GM19468 (cell line): ENCODE data around the gene KRTAP27-1.

Experiments
- ATAC-seq: cut with Tn5 transposase; IDR thresholded peaks from one replicate; pipeline ENCODE4 v1.9.1; 2021; ENCODE audit warnings: mild to moderate bottlenecking, moderate library complexity, moderate number of reproducible peaks; ENCODE audit not compliant: unreplicated experiment; ENCODE audit errors: extremely low read depth

Gene KRTAP27-1

GRCh38 chr21:30337276-30337744 is at the start of gene KRTAP27-1:
TSS of gene KRTAP27-1 (minus strand) at chr21:30337694. CDS start at chr21:30337668, 26 bp downstream.
- ATAC-seq: no peak

- ATAC-seq: no peak
Measured at GRCh38 chr21:30382201-30382600, 44.7 kb upstream of the KRTAP27-1 start.

DNA sequence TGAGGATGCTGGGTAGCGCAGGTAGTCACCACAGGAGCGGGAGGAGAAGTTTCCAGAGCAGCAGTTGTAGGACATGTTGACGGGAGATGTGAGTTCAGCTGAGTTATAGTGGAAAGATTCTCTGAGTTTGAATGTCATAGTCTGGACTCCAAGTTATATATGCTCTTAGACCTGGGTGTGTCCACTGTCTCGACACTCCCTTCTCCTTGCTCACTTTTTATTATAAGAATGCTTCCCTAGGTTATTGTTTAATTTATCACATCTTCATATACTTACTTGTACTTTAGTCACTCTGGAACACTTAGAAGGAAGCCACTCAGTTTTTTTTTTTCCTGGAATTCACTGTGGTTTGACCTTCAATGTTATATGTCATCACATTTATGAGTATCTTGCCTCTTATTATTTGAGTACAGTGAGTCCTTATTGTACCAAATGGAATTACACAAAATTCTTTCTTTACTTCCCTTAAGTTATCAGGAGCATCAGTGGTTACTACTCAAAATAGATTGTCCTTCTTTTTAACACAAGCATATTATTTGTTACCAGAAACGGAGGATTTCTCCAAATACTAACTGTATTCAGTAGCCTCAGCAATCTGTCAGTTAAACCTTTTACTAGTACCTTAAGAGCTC is 34.8 kb upstream of the KRTAP27-1 start, which contains the start of gene KRTAP13-2:
Gene KRTAP13-2 (minus strand): TSS at position 133 of the 632 bp plus-strand sequence. CDS start 58 bp downstream, at position 75.
- no peak for ATAC-seq

- ATAC-seq: no peak
Measured at GRCh38 chr21:30355906-30356305, 18.4 kb upstream of the KRTAP27-1 start.

DNA sequence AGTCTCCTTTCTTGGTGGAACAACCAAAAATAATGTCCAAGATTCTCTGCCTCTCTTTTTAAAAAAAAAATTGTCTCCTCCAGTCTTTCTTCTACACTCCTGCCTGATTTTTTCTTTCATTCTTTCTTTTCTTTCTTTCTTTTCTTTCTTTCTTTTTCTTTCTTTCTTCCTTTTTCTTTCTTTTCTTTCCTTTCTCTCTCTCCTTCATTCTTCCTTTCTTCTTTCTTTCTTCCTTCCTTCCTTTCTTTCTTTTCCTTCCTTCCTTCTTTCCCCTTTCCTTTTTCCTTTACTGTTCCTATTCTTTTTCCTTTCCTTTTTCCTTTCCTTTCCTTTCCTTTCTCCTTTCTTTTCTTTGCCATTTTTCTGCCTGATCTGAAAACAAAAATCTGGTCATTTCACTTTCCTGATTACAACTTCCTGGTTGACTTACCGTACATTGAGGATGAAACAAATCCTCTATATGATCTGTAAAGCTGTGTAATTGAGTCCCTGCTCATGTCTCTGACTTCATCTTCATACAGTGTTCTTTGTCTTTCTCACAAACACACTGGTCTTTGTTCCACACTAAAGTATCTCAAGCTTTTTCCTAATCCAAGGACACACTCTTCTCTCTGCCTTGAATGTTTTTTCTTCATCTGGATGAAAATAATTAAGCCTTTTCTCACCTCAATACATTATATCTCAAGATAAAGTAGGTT is 17.0 kb upstream of the KRTAP27-1 start:
- ATAC-seq: no peak

DNA sequence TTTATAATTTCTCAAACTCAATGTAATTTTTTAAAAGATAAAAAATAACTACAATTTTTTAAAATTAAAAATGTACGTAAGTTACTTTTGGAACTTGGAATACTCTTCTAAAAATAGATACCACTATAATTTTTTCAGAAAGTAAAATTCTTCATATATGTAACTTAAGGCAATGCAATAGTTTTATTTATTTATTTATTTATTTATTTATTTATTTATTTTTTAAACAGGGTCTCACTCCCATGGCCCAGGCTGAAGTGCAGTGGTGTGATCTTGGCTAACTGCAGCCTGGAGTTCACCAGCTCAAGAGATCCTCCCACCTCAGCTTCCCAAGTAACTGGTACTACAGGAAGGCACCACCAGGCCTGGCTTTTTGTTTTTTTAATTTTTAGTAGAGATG is 14.0 kb upstream of the KRTAP27-1 start:
- no peak for ATAC-seq

- ATAC-seq: no peak
Measured at GRCh38 chr21:30349572-30349971, 12.1 kb upstream of the KRTAP27-1 start.

DNA sequence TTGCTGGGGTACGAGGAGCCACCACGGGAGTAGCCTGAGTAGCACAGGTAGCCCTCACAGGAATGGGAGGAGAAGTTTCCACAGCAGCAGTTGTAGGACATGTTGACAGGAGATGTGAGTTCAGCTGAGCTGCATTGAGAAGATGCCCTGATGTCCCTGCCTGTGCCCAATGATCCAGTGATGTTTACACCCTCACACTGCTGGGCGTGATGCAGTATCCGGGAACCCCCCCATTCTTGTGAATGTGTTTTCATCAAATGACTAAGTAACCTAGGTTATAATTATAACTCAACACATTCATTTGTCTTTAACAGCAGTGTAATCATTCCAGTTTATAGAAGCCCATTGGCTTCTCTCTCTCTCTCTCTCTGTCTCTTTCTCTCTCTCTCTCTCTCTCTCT is 11.0 kb upstream of the KRTAP27-1 start, which contains the start of gene KRTAP23-1:
Gene KRTAP23-1 (minus strand): TSS at position 101 of the 400 bp plus-strand sequence. CDS start 0 bp downstream, at position 101.
- no peak for ATAC-seq

DNA sequence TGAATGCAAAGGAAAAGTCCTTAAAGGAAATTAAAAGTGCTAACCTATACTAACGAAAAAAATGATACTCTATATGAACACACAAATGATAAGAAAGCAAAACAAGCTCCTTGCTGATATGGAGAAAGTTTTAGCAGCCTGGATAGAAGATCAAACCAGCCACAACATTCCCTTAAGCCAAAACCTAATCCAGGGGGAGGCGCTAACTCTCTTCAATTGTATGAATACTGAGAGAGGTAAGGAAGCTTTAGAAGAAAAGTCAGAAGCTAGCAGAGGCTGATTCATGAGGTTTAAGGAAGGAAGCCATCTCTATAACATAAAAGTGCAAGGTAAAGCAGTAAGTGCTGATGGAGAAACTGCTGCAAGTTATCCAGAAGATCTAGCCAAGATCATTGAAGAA is 7.5 kb upstream of the KRTAP27-1 start:
- no peak for ATAC-seq

DNA sequence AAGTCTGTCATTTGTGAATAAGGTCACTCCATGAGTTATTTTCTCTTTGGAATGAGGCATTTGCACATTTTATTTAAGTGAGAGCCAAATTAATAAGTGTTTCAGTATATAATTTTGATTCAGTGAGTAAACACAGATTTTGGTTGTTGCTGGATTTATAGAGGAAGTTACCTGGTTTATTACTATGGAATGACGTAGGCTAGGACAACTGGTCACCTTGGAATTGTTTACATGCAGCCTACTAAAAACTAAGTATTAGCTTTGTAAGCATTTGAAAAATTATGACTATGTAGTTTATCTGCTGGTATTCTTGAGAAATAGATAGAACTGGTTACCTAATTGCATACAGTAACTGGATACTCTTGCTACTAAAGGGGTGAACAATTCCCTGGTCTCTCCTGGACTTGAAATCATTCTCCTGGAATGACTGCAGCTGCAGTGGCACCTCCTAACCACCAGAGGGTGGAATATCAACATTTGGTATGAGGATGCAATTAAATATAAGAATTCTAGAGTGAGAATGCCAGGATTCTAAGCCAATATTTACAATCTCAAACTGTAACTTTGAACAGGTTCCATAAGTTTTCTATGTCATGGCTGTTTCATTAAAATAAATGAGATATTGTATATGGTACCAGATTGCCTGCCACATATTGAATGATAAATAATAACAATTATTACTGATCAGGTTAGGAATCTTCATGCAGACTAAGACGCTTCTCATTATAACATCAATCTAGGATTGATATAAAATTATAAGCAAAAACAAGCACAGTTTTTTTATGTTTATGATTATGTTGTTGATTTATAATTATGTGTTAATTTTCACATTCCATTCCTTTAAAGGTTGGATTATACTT is 3.5 kb upstream of the KRTAP27-1 start:
- ATAC-seq: no peak

GRCh38 chr21:30338717-30339116 is 1.2 kb upstream of the KRTAP27-1 start:
- ATAC-seq: no peak

DNA sequence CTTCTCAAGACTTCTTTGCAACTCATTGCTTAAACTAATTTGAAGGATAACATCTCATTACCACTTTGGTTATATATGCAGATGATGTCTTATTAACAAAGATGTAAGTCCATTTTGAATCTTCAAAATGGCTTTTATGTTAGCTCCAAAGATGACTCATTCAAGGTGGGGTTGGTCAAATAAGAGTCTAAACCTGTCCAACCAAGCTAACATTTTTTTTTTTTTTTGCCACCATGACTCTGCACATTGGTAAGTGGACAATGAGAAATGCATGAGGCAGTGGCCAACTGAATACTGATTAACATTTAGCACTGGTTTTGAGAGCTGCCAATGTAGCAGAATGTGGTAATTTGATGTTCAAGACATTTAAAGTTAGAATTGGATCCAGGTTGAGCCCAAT is 278 bp upstream of the KRTAP27-1 start:
- no peak for ATAC-seq

GRCh38 chr21:30336596-30336995 is 898 bp downstream of the KRTAP27-1 start:
- no peak for ATAC-seq

DNA sequence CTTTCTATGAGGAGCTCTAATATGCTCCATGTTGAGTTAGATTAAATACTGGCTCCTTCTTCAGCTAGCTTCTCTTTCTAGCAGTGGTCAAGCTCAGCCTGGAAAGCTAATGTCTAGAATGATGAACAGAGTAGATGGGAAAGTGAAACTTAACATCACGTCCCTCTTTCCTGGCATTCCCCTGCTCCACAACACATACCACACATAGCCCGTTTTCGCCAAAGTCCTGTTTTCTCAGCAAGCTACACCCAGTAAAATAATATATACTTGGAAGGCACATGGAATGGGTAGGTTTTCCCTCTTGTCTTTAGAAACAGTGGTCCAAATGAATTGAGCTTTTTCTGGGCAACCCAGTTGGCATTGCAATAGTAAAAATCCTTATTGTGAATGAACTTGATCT is 3.8 kb downstream of the KRTAP27-1 start:
- ATAC-seq: no peak

DNA sequence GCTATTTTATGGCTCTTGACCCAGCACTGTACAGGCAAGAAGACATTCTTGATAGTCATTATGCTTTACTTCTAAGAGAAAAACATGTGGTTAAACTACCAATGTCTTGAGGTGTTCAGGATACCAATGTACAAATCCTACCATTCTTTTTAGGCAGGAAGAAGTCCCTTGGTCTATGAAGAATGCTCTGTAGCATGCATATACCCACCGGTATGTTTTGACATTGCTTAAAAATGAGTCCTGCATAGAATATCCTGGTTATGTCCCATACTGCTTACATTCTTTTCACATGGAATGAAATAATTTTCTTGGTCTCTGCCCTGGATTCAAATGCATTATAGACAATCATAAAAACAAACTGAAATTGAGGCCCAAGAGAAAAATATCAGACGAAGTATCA is 4.8 kb downstream of the KRTAP27-1 start:
- no peak for ATAC-seq

DNA sequence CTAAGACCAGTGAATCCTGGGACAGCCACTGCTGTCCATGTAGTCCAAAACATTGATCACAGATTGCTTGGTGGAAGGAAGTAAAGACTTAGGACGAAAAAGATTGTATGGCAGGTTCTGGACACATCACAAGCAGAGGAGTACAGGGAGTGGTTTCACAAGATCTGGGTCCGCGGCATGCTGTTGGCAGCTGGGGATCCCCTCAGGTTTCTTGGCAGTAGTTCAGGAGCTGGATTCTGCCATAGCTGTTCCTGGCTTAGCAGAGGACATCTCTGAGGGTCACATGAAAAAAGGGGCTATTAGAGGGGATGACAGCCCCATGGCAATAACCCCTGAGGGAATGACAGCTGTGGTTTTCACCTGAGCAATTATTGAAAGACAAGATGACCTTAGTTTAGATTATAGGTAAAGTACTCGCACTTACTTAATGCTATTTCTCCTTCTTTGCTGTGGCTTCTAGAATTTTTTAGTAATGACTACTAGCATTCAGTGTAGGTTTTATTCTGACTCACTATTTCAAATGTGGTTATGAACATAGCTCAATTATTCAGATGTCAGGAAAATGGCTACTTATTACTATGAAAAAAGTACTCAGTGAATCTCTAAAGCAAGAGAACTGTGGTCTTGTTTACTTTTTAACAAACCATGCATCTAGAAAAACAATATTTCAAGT is 8.2 kb downstream of the KRTAP27-1 start:
- ATAC-seq: no peak

GRCh38 chr21:30326390-30326789 is 11.1 kb downstream of the KRTAP27-1 start:
- no peak for ATAC-seq

DNA sequence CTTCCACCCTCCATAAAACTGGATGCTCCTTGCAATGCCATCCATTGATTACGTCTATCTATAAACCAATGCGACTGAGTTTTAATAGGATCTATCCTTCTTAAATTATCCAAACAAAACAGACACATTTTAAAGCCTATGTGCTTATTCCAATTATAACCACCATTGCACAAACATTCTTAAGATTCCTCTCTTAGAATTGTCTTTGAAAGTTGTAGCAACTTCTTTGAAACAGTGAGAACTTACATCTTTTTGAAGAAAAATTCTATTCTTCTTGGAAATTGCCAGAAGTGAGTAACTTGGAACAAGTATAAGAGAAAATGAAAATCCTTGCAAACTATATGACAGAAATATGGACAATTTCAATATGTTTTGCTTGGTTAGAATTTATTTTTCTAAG is 17.3 kb downstream of the KRTAP27-1 start, which contains the start of gene KRTAP26-1:
Gene KRTAP26-1 (minus strand): TSS at position 101 of the 400 bp plus-strand sequence. CDS start 280 bp downstream, outside the sequence.
- no peak for ATAC-seq

DNA sequence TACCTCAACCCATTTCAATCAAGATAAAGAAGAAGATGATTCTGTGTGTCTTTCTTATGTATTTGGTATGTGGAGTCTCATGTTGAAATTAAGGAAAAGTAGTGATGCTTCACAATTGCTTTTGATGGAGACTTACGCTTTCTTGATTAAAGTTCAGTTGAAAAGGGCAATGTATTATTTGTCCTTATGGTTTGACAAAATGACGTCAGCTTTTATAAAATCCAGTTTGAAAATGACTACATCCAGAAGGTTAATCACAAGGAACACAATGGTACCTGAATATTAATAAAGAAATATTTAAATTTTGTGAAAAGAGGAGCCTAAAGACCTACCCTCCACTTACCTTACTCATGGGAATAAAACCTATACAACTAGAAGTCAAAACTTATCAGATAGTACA is 21.8 kb downstream of the KRTAP27-1 start:
- ATAC-seq: no peak

- no peak for ATAC-seq
Measured at GRCh38 chr21:30306884-30307283, 30.6 kb downstream of the KRTAP27-1 start.
